ENCODE results near the gene RABGAP1.

RABGAP1 gene

DNA sequence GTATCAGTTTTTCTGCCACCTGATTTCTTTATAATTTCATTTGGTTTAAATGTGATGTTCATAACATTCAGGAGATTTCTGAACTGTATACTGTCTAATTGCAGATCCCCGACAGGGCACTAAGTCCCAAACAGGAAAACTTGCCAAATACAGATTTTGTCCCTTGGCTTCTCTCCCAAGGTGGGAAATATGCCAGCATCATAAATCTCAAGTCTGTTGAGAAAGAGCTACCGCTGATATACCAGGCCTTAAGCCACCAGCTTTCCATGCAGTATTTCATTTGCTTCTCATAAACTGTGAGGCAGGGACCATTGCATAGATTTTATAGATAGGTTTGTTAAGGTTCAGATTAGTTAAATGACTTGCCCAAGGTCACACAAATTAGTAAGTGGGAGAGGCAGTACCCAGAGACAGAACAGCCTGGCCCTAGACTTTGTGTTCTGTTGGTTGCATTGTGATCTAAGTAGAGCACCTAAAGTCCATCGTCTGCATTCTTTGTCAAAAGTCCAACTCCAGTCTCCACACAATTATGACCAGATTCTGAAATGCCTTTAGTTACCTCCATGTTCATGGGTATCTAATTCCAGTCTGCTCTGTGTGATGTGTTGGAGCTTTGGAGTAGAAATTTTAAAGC lies 108.9 kb downstream of the RABGAP1 start:
- no peak for DNase-seq

DNA sequence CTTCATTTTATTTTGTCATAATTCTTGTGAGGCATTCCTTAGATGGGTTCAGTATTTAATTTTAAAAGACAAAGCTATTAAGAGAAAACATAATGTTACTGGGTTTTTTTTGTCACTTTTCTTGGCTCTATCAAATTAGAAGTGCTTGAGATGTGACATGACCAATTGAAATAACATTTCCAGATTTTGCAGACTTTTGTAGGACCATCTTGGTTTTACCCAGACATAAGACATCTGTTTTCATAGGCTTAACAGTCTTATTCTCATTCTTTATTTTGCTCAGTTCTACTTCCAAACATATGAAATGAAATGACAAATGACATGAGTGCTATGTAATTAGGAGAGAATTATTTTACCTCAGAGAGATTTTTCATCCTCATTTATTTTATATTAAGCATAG lies 112.2 kb downstream of the RABGAP1 start:
- DNase-seq: no peak

DNA sequence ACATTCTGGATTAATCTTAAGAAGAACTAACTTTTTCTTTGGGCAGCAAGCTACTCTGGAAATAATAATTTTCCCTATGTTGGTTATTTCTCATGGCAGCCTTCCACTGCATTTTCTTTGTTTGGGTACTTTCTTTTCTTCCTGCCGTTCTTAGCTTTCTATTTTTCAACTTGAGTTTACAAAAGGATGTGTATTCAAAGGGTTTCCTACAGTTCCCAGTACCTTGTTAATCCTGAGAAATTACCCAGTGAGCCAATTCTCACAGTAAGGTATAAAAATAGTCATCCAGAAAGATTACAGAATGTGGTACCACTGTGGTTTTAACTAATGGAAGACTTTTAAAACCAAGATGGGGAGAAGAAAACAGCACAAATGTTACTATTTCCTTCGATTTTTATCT lies 112.9 kb downstream of the RABGAP1 start:
- DNase-seq: no peak

DNA sequence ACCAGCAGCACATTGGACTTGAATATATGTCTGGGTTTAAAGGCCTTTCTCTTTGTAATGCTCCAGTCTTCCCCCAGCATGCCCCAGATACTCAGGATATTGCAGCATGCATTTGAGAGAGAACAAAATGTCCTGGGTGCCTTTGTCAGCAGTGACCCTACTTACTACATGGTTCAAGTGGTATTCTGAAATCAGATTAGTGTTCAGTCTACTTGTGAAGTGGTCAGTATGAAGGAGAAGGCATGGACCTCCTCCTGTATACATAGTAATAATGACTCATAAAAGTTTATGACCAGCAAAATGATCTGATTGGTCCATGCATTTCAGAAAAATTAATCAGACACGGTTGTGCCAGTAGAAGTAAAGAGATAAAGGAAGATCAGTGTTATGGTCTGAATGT lies 118.0 kb downstream of the RABGAP1 start:
- DNase-seq: no peak

DNA sequence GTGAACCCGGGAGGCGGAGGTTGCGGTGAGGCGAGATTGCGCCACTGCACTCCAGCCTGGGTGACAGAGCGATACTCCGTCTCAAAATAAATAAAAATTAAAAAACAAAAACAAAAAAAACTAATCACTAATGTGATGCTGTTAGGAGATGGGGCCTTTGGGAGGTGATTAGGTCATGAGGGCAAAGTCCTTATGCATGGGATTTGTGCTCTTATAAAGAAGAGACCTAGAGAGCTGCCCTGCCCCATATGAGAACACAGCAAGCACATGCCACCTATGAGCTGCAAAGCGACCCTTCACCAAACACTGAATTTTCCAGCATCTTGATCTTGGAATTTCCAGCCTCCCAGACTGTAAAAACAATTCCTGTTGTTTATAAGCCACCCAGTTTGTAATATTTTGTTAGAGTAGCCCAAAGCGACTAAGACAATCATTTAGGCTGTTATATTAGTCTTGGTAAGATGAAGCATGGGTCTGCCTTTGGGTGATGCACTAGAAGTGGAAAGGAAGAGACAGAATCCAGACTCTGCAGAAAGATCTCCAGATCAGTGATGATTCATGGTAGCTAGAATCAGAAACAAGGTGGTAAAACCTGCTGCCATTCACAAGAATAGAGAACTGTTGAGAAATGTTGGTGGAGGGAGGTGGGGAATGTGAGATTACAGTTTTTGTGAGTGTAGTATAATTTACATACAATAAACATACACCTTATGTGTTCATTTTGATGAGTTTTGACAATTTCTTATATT lies 118.8 kb downstream of the RABGAP1 start:
- no peak for DNase-seq

DNA sequence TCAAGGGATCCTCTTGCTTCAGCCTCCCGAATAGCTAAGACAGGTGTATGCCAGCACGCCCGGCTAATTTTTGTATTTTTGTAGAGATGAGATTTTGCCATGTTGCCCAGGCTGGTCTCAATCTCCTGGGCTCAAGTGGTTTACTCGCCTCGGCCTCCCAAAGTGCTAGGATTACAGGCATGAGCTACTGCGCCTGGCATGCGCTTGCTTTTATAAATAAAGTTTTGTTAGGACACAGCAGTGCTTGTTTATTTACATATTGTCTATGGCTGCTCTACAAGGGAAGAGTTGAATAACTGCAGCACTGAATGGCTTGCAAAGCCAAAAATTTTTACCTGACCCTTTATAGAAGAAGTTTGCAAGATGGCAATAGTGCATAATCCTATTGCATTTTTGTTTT lies 120.4 kb downstream of the RABGAP1 start:
- no peak for DNase-seq

DNA sequence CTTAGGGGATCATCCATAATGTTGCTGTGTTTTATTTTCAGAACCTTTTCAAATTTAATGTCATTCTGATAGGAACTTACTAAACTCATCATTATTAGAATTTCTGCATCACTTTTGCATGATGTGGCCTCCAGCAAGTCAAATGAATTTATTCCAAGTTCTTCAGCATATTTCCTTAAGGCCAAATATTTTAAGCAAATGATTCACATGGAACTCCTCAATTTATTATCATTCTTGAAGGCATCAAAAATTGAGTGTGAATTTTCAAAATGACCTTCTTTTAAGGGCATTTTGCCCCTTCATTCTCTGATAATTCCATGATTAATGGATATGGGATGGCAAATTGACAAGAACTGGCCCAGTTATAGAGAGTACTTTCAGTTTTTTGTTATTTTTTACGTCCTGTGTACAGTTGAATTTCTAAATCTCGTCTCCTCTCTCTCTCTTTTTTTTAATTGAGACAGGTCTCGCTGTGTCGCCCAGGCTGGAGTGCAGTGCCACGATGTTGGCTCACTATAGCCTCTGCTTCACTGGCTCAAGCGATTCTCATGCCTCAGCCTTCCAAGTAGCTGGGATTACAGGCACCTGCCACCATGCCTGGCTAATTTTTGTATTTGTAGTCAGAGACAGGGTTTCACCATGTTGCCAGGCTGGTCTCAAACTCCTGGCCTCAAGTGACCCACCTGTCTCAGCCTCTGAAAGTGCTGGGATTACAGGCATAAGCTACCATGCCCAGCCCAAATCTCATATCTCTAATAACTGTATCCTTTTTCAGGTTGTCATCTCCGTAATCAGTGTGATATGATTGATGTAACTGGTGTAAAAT lies 121.7 kb downstream of the RABGAP1 start:
- no peak for DNase-seq

DNA sequence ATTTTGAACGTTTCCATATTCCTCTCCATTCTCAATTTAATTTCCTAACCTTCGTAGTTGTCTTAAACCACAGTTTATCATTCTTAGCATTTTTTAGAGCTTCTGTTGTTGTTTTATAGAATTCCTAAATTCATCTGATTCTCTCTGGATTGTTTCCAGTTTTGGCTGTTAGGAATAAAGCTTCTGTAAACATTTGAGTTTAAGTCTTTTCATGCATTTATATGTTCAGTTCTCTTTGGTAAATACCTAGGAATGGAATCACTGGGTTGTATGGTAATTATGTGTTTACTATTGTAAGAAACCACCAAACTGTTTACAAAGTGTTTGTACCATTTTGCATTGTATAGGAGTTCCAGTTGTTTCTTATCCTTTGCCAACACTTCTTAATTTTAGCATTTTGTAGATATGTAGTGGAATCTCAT lies 122.4 kb downstream of the RABGAP1 start:
- DNase-seq: no peak

DNA sequence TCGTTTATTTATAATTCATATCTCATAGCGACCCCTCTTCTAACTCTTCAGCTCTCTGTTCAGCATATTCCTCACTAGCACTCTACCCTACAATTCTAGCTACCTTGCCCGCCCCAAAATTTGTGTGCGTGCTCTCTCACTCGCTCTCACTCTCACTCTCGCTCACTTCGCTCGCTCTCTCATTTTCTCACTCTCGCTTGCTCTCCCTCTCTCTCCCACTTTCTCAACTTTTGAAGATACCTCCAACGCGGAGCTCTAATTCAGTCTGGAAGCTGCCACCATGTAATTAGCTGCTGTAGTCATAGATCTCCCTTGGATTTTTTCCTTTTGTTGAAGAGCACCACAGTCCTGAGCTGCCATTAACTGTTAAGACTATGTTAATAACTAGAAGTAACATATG lies 123.1 kb downstream of the RABGAP1 start:
- DNase-seq: no peak

DNA sequence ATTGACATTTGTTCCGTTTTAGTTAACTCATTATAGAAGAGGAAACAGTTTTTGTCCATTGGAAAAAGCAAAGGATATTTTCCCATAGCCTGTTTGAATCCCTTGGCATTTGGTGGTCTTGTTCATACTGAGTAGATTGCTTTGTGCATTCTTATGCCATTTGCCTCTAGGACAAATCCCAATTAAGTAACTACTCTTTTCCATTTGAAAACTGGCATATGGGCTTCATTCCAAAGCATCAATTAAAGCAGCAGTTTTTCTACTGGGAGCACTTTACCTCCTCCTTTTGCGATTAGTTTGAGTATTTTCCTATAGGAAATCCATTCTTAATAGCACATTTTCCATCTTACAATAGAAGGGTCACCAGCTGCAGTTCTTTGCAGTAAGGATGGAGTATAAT lies 123.9 kb downstream of the RABGAP1 start:
- no peak for DNase-seq

DNA sequence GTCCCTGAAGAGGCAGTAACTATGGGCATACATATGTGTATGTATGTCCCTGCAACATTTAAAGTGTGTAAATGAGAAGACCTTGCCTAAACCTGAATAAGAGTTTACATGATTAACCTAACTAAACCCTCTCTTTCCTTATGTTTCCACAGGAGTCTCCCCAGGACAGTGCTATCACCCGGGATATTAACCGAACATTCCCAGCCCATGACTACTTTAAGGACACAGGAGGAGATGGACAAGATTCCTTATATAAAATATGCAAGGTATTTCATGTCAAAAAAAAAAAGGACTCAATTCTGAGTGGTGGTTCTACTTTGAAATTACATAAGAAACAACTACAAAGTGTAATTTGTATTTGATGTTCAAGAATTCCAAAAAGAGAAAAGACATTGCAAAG lies 124.4 kb downstream of the RABGAP1 start:
- DNase-seq: no peak

DNA sequence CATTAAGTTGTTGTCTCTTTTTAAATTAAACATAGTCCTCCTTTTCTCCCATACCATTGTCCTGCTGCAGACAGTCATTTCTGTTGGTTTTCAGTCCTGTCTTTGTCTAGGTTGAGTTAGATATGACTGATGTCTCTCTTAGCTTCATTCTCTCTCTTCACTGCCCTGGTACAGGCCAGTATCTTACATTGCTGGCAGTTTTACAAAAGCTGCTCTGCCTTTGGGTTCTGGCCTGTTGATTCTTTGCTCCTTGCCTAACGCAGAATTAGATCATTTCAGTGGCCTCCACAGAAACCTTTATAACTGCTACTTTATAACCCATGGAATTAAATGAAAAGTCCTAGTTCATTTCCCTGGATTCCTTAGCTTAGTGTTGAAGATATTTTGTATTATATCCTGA lies 126.3 kb downstream of the RABGAP1 start:
- DNase-seq: no peak

DNA sequence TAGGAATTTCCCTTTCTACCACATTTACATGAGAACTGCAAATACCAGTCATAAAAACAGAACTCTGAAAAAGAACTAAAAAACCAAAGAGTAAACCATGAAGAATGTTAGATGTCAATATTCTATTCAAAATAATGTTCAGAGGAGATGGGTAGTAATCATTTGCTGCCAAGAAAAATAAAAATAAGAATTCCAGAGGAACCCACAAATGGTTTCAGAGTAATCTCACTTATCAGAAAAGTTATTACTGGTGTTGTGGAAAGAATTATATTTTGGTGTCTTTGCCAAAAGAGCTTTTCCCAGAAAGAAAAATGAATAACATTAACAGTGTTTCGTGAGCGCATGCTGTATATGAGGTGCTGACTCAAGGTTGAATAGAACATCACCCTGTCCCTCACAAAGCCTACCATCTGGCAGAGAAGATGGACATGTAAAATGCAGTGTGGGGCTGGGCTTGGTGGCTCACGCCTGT lies 128.2 kb downstream of the RABGAP1 start:
- no peak for DNase-seq

DNA sequence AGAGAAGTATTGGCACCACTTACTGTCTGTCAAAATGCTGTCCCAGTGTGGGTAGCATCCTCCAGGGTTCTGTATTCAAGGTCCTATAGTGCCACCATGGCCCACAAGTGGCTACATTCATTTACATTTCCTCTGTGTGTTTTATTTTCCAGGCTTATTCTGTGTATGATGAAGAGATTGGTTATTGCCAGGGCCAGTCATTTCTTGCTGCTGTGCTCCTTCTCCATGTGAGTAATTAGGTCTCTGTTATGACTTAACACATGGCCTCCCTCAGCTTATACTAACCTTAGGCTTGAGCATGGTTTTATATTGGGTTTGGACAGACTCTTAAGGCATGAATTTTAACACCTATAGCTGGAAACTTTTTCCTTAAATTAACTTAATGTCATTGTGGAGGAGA lies 129.4 kb downstream of the RABGAP1 start:
- no peak for DNase-seq

DNA sequence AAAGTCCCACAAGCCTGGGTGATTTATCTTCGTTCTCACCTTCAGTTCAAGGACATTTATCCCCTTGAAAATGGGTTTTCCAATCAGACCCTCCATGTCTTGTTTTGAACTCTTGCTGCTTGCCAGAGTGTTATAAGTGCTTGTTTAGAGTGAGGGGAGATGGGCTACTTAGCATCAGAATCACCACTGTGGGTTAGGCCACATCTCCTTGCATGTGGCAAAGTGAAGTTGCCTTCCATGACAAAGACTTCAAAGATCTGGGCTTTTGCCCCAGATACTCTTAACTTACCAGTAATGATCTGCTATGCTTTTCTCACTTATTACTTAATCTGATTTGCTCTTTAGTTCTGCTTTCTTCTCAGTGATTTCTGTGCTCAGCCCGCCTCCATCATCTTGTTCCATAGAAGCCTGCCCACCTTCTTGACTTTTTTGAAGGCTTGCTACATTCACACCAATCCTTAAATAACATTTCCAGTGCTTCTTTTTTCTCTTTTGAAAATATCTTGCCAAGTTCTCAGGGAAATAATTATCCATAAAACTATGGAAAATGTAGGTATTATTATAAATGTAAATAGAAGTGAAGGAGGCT lies 131.7 kb downstream of the RABGAP1 start:
- no peak for DNase-seq

DNA sequence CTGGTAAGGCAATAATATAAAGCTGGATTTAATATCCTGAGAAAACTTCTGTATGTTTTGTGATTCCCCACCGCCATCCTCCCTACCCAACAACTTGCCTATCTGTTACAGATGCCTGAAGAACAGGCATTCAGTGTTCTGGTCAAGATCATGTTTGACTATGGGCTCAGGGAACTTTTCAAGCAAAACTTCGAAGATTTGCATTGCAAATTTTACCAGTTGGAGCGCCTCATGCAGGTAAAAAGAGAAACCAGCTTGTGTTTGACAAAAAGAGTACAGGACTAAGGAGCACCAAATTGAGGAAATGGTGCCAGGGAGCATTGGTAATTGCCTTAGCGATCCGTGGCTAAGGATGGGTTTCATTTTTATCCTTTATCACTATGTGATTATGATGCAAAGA lies 132.6 kb downstream of the RABGAP1 start:
- DNase-seq: no peak

DNA sequence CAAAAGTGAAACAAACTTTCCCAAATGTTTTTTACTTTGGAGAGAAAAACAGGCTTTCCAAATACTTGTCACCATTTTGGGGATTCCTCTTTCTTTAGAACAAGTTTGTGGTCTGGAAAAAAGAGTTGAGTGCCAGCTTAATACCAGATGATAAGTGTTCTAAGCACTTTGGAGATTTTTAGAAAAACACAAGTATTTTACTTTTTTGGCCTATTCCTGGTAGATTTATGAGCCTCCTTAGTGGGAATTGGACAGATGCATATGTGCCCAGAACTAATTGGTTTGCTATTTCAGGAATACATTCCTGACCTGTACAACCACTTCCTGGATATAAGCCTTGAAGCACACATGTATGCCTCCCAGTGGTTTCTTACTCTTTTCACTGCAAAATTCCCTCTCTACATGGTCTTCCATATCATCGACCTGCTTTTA lies 133.2 kb downstream of the RABGAP1 start:
- DNase-seq: no peak

DNA sequence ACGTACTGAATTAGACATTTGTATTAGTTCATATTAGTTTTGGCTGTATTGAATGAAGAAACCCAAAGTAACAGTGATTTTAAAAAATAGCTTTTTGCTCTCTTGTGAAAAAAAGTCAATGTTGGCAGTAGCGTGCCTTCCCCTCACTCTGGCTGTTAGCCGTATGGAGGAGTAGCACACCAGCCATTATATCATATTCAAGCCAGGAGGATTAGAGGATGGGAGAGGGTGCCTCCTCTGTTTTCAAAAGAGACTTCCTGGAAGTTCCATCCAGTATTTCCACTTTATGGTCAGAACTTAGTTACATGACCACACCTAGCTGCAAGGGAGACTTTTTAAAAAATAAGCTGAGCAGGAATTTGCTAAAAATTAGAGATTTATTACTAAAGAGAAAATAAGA lies 133.8 kb downstream of the RABGAP1 start:
- DNase-seq: no peak

DNA sequence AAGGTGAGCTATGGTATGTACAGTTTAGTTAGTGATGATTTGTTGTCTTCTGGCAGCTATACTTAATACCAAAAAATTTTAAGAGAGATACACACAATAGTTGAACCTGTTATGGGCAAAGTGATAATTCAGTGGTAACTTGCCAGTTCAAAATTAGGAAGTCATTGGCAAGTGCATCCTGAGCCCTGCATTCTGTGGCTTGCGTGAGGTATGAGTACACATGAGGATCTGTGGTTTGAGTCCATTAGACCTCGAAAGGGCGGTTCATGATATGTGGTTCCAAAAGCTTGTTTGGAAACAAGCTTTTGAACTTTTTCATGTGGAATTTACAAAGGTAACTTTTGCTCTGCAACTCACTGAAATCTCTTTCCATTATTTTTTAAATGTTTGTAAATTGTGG lies 139.6 kb downstream of the RABGAP1 start:
- no peak for DNase-seq

DNA sequence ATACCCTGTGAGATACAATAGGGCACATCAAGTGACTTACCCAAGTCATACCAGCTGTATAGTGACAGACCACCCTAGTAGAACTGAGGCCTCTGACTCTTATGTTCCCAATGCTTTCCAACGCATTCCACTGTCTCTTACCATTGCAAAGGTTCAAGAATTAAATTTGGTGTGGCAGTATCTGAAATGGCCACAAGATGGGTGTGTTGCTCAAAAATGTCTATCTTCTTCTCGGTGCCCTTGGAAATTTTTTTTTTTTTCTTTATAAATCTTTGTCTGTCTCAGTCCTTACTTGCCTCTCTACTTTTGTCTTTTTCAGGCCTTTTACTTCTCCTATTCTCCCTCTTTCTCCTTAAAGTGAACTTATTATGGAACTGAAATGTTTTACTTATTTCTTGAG lies 141.0 kb downstream of the RABGAP1 start:
- no peak for DNase-seq

DNA sequence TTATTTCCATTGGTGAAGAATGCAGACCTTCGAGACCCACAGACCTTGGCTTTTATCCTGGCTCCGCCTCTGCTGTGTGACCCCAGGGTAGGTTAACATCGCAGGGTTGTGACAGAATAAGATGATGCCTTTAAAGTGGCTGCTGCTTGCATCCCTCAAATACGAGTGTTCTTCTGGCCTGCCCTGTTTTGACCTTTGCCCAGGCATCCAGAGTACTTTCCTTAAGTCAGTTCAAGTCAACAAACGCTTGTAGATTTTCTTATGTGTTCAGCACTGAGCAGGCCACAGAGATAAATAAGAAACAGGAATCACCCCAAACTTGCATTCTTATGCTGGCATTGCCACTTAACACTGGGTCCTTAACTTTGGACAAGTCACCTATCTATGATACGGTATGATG lies 142.9 kb downstream of the RABGAP1 start:
- DNase-seq: no peak

DNA sequence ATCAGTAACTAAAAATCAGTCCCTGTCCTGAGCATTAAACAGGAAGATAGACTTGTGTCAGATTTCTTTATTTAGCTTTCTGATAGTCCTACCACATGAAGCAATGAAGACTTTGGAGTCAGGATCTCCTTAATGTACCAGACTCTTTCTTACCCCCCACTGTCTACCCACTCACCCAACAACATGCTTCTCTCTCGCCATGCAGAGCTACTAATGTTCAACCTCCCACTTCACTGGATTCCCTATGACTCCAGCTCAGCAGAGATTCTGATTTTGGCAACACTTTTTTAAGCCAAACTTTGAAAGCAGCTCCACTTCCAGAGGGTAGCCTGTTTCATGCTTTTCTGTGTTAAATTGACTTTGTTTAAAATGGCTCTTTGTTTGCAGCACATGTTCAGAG lies 143.4 kb downstream of the RABGAP1 start:
- no peak for DNase-seq

DNA sequence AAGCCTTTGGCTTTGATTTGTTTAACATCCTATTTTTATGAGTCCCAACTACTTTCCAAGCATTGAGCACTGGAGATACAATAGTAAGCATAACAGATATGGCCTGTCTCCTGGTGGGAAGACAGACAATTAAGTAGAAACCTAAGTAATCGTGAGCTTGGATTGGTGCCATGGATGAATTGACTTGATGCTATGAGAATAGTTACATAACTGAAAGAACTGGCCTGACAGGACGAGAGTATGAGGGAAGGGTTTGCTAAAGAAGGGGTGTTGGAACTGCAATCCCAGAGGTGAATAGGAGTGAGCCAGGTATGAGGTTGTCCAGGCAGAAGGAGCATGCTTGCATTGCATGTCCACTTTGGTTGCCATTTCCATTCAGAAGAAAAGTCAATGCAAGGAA lies 145.1 kb downstream of the RABGAP1 start:
- DNase-seq: no peak

Data from NK-92 treated with Interleukin-12 subunit alpha and Interleukin-12 subunit beta, amount 100 ng/mL, for 24 hours (cell line).